ENCODE measurements around the gene TEX44.

The TEX44 gene

GRCh38 chr2:231604685-231605606, 12.3 kb downstream of the TEX44 start:
- peak; percentile 88 to 100 (median 99) for DNase-seq

- peak in 45 of 56 donors; percentile 14 to 80 (median 60) for DNase-seq
Measured at GRCh38 chr2:231605607-231606091, 13.0 kb downstream of the TEX44 start.

- DNase-seq = peak in 5 of 56 donors; percentile 1 to 25 (median 7)
Measured at GRCh38 chr2:231606941-231607340, 14.3 kb downstream of the TEX44 start.

- DNase-seq = peak in 22 of 56 donors; percentile 8 to 59 (median 30)
Measured at GRCh38 chr2:231611273-231612108, 18.8 kb downstream of the TEX44 start.

- peak in 1 of 56 donors; percentile 49 for DNase-seq
Measured at GRCh38 chr2:231612109-231612455, 19.4 kb downstream of the TEX44 start.

GRCh38 chr2:231612456-231613330, 20.0 kb downstream of the TEX44 start:
- DNase-seq = peak in 55 of 56 donors; percentile 33 to 95 (median 84)

GRCh38 chr2:231613331-231613662, 20.6 kb downstream of the TEX44 start:
- DNase-seq = peak in 9 of 56 donors; percentile 30 to 71 (median 56)

GRCh38 chr2:231613663-231614558, 21.2 kb downstream of the TEX44 start:
- peak in 54 of 56 donors; percentile 54 to 98 (median 85) for DNase-seq

GRCh38 chr2:231614559-231615057, 21.9 kb downstream of the TEX44 start:
- DNase-seq = peak in 42 of 56 donors; percentile 34 to 85 (median 76)

- peak in 20 of 56 donors; percentile 30 to 75 (median 59) for DNase-seq
Measured at GRCh38 chr2:231615058-231615671, 22.5 kb downstream of the TEX44 start.

GRCh38 chr2:231616296-231616695, 23.6 kb downstream of the TEX44 start:
- DNase-seq = no peak

GRCh38 chr2:231617059-231617926, 24.6 kb downstream of the TEX44 start:
- no peak for DNase-seq

GRCh38 chr2:231621051-231621879, 28.6 kb downstream of the TEX44 start:
- DNase-seq = peak in 21 of 56 donors; percentile 12 to 61 (median 34)

- no peak for DNase-seq
Measured at GRCh38 chr2:231622963-231623362, 30.3 kb downstream of the TEX44 start.

- no peak for DNase-seq
Measured at GRCh38 chr2:231626449-231626848, 33.8 kb downstream of the TEX44 start.

- DNase-seq = no peak
Measured at GRCh38 chr2:231627384-231628120, 34.9 kb downstream of the TEX44 start.

All from nucleus accumbens (tissue), 56 donors.